Cerebellar cortex (tissue), 1 donor: ENCODE data around the gene ITPK1.
"Not testable (repeated sequence)": the region's sequence is repeated elsewhere in the genome, so short reads cannot be mapped to it uniquely, and the experiment has no call there.

Source experiments
- DNase-seq: peaks from one replicate; pipeline ENCODE4 v3.0.0-alpha.2; 2015; ENCODE audit warnings: low spot score

The ITPK1 gene

DNA sequence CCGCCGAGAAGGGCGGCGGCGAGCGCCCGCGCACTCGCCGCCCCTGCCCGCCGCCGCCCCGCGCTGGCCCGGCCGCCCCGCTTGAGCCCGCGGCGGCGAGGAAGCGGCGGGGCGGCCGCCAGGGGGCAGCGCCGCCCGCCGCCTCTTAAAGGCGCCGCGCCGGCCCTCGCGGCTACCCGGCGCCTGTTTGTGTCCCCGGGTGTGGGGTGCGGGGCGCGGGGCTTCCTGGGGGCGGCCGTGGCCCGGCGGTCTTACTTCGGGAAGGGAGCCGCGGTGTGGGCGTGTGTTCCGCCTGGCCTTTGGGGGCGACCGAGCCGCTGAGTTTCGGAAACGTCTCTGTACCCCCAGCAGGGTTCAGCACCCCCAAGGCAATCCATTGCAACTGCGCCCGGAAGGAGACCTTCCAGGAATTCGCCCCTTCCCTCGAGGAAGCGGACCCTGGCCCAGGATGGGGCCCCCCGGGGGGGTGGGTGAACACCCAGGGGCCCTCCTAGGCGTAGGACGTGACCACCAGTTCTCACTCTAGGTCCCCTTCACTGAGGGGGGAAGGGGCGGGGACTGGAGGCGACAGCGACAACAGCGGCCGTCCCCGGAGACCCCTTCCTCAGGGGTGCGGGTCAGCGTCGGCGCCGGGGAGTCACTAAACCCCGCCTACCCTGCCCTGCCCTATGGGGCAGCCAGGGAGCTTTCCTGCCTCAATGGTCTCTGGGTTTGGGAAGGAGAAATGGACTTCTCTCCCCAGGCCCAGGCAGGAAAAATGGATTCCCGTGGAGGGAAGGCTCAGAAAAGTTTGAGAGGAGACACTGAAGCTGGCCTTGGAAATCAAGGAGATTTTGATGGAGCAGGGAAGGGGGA lies at the start of gene ITPK1:
Gene ITPK1 (minus strand): TSS at position 105 of the 855 bp plus-strand sequence. CDS start 762 bp downstream, outside the sequence.
- DNase-seq: peak; percentile 26

DNA sequence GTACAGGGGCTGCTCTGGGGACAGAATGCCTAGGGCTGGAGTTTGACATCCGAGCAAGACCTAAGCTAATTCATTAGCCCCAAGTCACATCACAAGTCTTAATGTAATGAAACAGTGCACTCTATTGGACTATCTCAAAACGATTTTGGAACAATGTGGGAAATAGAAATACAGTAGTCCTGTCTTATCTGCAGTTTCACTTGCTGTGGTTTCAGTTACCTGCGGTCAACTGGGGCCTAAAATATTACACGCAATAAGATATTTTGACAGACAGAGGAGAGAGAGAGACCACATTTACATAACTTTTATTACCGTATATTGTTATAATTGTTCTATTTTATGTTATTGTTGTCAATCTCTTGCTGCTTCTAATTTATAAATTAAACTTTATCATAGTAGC lies 47.8 kb upstream of the ITPK1 start:
- DNase-seq: no peak

DNA sequence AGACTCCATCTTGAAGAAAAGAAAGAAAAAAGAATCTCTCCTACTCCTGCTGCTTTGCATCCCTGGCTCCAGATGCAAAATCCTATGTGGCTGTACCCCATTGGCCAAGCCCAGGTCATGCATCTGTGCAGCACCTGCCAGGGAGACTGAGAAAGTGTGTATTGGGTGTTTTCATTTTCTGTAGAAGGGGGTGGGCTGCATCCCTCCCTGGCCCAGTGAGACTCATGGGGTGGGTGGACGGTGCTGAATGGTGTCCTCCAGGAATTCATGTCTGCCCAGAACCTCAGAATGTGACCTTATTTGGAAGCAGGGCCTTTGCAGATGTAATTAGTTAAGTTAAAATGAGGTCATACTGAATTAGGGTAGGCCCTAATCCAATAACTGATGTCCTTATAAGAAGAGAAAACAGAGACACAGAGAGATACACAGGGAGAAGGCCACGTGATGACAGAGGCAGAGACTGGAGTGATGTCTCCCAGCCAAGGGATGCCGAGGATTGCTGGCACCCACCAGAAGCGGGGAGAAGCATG lies 45.8 kb upstream of the ITPK1 start:
- no peak for DNase-seq

DNA sequence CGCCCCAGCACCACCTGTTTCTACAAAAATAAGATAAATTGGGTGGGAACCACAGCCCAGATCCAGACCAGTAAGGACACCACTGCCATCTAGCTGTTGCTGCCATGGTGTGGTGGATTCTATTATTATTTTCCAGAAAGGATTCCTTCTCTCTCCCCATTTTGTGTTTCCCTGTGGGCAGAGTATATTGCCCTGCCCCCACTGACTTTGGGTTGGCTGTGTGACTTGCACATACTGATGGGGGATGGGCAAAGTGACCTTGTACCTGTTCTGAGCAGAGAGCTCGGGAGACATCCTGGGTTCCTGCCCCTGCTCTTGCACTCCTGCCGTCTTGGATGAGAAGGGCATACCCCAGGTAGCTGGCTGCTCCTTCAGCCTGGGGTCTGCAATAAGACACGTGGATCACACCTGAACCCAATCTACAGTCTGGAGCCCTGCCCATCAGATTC lies 44.7 kb upstream of the ITPK1 start:
- DNase-seq: peak; percentile 41

DNA sequence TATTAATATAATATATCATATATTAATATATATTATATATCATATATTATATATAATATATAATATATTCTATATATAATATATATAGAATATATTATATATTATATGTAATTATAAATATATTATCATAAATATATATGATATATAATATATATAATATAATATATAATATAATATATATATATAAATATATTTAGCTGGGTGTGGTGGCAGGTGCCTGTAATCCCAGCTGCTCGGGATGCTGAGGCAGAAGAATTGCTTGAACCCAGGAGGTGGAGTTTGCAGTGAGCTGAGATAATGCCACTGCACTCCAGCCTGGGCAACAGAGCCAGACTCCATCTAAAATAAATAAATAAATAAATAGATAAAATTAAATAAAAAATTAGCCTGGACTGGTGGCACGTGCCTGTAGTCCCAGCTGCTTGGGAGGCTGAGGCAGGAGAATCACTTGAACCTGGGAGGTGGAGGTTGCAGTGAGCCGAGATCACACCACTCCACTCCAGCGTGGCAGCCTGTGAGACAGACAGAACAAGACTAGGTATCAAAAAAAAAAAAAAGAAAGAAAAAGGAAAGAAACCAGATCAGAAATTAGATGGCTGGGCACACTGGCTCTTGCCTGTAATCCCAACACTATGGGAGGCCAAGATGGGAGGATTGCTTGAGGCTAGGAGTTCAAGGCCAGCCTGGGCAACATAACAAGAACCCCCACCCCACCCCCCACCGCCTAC lies 44.1 kb upstream of the ITPK1 start:
- not testable (repeated sequence) for DNase-seq

DNA sequence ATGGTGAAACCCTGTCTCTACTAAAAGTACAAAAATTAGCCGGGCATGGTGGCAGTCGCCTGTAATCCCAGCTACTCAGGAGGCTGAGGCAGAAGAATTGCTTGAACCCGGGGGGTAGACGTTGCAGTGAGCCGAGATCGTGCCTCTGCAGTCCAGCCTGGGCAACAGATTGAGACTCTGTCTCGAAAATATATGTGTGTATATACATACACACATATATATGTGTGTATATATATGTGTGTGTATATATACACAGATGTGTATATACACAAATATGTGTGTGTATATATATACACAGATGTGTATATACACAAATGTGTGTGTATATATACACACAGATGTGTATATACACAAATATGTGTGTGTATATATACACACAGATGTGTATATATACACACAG lies 42.6 kb upstream of the ITPK1 start:
- DNase-seq: not testable (repeated sequence)

DNA sequence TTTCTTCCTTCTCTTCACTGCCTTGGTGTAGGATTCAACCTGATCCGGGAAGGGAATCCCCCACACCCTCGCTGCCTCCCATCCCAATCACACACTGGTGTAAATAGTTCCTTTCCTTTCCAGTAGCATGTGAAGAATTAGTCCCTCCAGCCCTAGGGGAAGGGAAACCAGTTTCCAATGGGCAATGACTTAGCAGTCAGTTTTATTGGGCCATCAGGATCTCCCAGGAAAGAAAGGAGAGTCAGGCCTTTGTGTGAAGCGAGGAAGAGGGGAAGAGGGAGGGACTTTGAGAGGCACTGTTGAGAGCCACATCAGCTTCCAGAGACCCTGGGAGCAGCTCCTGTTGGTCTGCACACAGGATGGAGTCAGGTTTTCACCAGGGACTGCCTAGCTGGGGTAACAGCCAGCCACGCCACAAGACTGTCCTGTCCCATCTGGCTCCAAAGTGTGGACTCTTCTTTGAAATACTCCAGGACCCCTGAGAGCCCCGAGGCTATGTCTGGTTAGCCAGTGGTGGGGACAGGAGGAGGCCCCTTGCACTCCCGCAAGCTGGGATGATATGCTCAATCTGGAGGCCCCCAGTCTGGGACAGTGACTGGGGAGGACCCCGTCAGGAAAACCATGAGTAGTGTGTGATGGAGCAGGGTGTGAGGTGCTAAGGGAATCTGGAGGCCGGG lies 41.1 kb upstream of the ITPK1 start:
- no peak for DNase-seq

DNA sequence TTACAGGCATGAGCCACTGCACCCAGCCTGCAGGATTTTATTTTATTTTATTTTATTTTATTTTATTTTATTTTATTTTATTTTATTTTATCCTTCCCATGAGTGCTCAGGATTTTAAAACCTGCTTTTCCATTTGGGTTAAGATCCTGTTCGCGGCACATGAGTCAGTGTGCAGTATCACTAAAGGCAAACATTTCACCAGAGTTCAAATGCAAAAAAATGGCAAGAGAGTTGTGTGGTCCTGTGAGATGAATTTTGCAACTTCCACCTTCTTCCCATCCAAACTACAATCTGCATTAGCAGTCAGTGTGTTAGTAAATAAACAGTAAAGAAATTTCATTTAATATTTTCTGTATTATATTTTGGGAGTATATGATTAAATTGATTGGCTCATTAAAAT lies 39.9 kb upstream of the ITPK1 start:
- DNase-seq: no peak

DNA sequence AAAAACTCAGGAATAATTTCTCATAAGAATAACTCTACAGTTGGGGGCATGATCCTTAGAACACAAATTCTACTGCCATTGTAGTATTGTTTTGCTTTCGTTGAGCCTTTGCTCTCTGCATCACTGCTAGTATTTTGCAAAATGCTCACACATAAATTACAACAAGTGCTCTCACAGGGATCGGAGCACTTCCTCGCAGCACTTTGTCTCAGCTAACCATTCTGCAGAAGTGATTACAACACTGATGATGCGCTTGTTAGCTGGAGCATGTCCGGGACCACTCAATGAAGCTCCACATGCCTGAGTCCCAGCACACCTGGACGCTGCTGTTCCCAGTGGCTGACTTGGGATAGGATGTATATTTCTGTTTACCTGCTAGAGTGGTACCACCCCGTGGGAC lies 37.4 kb upstream of the ITPK1 start:
- DNase-seq: no peak

DNA sequence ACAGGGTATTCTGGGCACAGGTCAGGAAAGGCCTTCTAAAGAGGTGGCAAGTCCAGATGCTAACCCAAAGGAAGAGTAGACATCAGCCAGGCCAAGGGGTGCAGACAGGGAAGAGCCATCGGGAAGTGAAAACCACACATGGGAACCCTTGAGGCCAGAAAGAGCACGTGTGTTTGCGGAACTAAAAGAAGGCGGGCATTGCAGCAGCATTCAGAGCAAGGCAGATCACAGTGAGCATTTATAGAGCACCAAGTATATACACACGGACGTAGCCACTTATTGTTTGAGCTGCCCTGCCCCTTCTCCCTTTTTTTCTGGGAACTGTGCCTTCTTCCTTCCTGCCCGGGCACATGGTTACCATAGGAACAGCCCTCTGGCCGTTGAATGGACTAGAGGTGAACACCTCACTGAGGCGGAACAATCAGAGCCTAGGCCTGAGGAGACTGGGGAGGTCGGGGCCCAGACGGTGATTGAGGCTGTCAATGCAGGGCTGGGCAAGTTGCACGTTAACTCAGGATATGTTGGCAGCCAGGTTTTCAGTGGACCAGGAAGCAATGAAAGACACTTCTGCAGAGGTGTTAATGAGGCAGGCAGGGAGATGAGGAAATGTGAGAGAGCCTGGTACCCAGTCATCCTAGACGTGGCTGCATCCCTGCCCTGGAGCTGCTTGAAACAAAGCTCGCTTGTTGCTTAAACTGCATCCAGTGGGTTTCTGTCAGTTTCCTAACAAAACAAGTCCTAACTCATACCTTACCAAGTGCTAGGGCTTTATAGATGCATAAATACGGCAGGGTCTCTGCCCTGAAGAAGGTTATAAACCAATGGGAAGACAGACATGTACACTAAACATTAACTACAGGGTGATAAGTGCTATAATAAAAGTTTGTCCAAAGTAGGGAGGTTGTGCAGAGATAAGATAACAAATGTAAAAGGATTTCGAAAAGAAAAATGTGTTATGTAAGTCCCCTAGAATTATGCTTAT lies 34.8 kb upstream of the ITPK1 start:
- no peak for DNase-seq

DNA sequence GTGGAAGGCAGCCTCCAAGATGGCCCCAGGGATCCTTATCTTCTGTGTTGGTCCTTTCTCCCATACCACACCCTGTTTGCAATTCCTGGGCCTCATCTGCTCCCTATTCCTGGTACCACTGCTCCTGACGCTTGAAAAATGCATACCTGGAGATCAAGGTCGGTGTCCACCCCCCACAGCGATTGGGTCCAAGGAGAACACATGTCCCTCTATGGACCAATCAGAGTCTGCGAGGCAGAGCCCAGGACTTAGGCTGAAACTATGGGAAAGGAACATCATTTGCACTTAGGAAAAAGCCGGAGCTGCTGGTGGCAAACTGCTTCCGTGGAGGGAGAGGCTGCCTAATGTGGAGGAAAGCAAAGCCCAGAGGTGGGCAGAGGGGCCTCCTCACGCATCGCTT lies 33.3 kb upstream of the ITPK1 start:
- DNase-seq: no peak

DNA sequence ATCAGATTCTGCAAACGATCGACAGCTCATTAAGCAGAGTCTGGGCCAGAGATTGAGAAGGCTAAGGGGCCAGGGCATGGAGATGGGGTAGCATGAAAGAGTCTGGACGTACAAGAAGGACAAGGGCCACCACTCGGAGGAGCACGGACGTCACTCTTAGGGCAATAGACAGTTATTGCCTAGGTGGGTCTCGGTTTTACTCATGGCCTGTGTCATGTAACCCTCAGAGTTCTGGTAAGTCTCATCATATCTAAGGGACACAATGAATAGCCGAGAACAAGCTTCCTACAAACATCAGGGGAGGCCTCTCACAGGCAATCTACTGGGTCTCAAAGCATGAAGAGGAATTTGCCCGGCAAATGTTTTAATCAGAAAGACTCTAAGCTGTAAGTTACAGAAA lies 30.4 kb upstream of the ITPK1 start:
- no peak for DNase-seq

DNA sequence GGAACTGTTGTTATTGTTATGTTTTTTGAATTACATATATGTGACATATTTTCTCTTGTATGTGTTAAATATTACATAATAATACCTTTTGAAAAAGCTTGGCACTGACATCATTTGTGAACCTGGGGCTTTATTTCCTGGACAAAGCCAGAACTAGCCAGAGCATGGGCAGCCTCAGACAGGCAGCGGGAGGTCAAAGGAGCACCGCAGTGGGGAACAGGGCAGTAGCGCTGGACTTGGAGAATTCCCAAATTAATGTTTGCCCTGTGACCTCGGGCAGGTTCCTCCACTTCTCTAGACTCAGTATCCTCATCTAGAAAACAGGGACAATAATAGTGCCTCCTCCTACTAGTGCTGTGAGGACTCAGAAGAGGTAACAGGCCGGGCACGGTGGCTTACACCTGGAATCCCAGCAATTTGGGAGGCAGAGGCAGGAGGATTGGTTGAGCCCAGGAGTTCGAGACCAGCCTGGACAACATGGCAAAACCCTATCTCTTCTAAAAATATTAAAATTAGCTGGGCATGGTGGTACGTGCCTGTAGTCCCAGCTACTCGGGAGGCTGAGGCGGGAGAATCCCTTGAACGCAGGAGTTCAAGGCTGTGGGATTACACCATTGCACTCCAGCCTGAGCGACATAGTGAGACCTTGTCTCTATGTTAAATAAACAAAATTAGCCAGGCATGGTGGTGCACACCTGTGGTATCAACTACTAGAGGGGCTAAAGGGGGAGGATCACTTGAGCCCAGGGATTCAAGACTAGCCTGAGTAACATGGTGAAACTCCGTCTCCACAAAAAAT lies 27.3 kb upstream of the ITPK1 start:
- DNase-seq: no peak

DNA sequence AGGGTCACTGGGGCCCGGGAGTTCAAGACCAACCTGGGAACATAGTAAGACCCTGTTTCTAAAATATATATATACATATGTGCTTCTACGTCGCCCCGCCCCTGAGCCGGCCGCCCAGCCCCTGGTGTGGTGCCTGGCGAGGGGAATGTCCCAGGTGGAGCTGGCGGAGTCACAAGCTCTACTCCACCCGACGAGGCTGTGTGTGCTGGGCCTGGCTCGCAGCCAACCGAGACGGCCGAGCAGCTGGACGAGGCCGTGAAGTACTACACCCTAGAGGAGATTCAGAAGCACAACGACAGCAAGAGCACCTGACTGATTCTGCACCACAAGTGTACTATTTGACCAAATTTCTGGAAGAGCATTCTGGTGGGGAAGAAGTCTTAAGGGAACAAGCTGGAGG lies 22.1 kb upstream of the ITPK1 start:
- no peak for DNase-seq

DNA sequence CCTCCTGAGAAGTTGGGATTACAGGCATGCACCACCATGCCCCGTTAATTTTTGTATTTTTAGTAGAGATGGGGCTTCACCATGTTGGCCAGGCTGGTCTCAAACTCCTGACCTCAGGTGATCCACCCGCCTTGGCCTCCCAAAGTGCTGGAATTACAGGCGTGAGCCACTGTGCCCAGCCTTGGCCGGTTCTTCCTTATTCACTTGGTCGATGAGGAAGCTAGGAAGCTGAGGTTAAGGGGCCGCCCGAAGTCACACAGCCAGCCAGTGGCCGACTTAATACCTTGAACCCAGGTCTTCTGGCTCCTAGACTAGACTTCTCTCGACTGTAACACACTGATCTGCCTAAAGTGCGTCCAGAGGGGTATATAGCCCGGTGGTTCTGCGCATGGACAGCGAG lies 20.8 kb upstream of the ITPK1 start:
- not testable (repeated sequence) for DNase-seq

DNA sequence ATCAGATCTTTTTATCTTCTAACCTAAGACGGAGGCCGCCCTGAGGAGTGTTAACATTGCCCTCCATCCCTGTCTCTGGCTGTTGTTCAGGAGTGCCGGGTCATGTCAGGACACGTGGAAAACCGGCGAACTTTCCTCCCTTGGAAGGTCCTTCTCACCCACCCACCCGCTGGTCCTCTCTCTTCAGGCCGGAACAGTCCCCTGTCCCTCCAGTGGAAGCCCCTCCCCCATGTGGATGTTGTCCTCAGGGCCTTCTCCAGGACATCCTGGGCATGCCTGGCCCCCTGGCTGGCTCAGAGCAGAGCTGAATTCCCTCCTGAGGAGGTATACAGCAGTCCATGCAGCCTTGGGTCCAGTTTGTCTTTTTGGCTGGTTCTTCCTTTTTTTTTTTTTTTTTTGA lies 20.3 kb upstream of the ITPK1 start:
- DNase-seq: no peak

DNA sequence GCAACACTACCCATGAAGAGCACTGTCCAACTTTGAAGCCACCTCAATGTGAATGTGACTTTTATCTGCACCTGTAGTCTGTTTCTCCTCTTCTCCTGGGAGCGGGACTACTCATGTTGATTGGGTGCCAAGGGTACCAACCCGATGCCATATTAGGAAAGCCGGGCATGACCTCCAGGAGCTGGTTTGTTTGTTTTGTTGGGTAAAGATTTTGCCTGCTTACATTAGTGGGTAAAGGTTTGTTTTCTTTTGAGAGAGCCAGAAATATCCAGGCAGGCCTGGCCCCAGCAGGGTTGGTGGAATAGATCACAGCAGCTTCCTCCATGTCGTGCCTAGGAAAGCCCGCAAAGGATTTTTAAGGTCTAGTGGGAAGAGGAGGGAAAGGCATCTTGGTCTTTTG lies 19.7 kb upstream of the ITPK1 start:
- DNase-seq: no peak

DNA sequence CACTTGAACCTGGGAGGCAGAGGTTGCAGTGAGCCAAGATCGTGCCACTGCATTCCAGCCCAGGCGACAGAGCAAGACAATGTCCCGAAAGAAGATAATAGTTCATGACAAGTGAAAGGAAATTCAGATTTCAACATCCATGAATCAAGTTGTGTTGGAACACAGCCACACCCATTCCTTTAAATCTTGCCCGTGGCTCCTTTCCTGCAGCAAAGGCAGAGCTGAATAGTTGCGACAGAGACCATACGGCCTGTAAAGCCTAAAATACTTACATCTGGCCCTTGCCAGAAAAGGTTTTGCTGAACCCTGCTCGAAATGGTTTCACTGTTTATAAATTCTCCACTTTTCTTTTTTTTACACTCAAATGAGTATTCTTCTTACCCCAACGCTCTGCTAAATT lies 17.7 kb upstream of the ITPK1 start:
- no peak for DNase-seq

DNA sequence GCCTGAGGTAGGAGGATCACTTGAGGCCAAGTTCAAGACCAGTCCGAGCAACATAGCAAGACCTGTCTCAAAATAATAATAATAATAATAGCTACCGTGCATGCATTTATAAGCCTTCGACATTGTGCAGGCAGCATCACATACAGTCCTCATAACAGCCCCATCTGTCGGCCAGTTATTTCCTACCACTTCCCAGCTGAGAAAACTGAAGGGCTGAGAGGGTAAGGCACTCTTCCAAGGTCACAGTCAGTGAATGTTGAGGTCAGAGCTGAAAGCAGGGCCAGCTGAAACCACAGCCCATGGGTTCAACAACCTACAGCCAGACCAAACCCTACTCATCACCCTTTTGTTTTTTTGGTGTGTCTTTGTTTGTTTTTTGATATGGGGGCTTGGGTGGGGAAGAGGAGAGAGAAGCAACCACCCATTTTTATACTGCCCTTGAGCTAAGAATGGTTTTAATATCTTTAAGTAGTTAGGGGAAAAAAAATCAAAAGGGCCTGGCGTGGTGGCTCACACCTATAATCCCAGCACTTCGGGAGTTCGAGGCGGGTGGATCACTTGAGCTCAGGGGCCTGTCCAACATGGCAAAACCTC lies 16.8 kb upstream of the ITPK1 start:
- DNase-seq: peak; percentile 35

DNA sequence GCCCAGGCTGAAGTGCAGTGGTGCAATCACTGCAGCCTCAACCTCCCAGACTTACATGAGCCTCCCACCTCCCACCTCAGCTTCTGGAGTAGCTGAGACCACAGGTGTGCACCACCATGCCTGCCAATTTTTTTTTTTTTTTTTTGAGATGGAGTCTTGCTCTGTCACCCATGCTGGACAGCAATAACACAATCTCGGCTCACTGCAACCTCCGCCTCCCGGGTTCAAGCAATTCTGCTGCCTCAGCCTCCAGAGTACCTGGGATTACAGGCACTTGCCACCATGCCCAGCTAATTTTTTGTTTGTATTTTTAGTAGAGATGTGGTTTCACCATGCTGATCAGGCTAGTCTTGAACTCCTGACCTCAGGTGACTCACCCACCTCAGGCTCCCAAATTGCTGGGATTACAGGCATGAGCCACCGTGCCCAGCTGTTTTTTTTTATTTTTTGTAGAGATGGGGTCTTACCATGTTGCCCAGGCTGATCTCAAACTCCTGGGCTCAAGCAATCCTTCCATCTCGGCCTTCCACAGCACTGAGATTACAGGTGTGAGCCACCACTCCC lies 15.6 kb upstream of the ITPK1 start:
- not testable (repeated sequence) for DNase-seq
